Activated gamma-delta T cell treated with anti-CD3 and anti-CD28 coated beads, Interleukin-2, amount 50 U/mL, for 16 hours (primary cell): ENCODE data around the gene ACYP2.
"Not testable (repeated sequence)": the region's sequence is repeated elsewhere in the genome, so short reads cannot be mapped to it uniquely, and the experiment has no call there.

Source experiments
- DNase-seq: peaks from one replicate; pipeline ENCODE4 v3.0.0-alpha.2; 2020; ENCODE audit warnings: low read depth

Gene ACYP2

GRCh38 chr2:54226260-54226659, 110.8 kb downstream of the ACYP2 start:
- DNase-seq: no peak

DNA sequence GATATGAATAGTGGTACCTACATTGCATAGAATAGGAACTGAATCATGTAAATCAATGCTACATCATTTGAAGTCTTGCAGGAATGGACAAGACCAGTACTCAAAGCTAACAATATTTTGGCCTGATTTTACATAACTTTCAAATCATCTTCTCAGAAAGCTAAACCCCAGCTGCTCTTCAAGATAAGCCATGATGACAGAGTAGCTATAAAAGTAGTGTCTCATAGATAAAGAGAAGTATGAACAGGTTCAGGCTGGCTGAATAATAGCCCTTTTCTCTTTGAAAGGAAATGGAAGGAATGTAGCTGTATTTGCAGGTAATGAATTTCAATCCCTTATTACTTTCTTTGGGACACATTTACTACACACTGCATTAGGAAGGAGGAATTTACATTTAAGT, 112.4 kb downstream of the ACYP2 start:
- no peak for DNase-seq

DNA sequence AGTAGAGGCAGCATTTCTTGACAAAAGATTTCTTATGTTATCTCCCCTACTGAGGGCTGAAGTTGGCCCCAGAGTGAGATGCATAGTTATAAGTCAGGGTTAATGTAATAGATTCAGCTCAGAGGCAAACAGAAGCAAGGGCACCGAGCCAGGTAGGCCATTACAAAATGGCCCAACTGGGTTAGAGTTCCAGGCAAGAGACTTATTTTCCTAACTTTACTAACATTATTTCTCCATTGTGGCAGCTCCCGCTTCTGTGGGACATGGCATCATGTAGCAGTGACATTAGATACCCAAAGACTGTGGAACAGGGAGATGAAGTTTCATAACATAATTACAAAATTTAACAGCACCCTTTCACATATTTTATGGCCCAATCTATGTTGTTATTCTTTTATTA, 113.5 kb downstream of the ACYP2 start:
- DNase-seq: no peak

DNA sequence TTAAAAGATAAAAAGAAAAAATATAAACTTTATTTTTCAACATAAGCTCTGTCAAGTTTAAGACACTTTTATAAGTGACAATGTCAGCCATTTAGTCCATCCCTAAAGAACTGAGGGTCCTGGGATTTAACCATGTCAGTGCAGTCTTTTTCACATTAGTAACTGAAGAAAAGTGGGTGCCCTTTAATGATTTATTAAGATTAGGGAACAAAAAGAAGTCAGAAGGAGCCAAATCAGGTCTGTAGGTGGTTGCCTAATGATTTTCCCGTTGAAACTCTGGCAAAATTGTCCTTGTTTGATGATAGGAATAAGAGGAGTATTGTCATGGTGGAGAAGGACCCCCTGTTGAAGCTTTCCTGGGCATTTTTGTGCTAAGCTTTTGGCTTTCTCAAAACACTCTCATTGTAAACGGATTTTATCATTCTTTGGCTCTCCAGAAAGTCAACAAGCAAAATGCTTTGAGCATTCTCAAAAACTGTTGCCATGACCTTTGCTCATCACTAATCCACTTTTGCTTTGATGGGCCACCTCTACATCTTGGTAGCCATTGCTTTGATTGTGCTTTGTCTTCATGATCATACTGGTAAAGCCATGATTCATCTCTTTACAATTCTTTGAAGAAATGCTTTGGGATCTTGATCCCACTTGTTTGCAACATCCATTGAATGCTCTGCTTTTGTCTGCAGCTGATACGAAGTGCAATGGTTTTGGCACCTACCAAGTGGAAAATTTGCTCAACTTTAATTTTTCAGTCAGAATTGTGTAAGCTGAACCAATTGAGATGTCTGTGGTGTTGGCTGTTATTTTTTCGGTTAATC, 118.6 kb downstream of the ACYP2 start:
- no peak for DNase-seq

DNA sequence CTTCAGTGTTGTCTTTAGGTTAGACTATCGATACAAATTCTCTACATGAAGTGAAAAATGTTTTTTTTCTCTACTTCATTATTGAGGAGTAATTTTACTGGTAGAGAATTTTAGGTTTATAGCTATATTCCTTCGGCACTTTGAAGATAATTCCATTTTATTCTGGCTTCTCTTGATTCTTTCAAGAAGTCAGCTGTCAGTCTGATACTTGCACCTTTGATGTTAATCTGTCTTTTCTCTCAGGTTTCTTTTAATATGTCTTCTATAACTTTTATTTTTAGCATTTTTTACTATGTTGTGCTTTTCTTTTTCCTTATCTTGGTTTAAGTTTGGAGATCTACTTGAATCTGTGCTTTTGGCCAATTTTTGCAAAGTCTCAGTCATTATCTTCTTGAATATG, 122.0 kb downstream of the ACYP2 start:
- no peak for DNase-seq

DNA sequence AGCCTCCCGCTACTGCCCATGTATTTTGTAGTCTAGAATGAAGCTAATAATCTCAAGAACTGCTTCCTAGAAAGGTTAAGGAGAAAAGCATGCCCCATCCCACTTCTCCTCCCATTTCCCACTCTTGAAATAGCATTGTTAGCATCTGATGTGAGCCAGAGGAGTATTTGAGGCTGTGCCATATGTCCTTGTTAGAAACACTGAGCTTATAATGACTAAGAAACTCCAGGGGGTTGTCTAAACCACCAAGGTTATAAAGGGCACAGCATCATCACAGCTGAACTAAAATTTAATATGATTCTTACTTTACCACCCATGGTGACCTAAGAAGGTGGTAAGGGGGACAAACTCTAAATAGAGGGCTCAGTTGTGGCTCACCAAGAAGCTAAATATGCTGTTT, 124.0 kb downstream of the ACYP2 start:
- no peak for DNase-seq

DNA sequence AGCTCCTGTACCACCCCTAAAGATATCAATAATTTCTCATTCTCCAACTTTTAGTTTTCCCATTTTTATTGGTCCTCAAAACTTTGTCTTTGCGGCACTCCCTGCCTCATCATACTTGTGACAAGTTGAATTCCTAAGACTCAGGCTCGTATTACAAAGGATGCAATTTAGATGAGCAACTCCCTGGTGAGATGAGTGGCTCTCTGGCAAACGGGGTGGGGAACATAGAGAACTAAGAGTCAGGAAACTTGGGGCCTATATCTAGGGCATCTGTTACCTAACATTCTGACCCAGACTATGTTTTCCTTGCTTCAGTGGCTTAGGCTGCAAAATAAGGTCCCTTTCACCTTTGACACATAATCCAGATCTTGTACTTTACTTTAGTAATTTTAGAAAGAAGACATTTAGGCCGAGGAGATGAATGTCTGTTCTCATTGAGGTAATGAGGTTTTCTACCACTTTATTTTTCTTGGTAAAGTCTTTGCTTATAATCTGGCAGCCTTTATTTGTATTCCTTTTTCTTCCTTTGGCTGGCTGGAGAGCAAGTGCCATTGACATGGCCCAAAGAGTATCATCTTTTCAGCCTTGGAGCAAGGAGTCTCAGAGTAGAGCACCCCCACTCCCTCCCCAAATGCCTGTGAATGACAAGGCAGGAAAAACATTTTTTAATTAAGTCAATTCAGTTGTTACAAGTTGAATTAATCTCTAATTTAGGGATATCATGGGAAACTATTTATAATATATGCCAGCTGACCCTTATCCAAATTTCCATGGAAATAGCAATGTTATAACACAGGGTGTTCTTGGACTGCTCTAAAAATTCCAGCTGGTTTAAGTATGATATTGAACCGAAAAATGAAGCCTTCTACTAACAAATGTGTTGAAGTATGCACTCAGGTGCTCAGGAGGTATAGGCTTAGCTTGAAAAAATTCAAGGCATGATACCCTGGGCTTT, 125.4 kb downstream of the ACYP2 start:
- DNase-seq: no peak

DNA sequence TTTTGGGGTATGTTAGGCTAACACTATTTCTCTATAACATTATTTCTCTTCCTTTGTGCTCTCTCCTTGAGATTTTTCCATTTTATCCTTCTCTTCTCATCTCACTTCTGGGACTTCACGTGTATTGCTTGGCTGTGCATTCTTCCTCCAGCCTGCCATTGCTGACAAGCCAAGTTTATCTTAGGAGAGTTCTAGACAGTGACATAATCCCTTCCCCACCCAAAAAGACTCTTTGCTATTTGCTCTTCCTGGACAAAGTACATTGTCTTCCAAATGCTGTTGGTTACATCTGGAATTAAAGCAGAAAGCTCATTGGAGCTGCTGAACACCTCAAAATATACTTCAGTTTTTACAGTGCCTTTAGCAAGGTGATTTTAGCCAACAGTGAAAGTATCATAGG, 131.7 kb downstream of the ACYP2 start:
- no peak for DNase-seq

DNA sequence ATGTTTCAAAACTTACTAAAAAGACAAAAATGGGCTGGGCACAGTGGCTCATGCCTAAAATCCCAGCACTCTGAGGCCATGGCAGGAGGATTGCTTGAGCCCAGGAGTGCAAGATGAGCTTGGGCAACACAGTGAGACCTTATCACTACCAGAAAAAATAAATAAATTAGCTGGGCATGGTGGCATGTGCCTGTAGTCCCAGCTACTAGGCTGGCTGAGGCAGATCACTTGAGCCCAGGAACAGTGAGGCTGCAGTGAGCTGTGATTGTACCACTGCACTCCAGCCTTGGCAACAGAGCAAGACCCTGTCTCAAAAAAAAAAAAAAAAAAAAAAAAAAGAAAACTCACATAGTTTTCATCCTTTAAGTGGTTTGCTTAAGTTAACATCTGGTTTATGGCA, 134.2 kb downstream of the ACYP2 start:
- no peak for DNase-seq

GRCh38 chr2:54254180-54254579, 138.8 kb downstream of the ACYP2 start:
- no peak for DNase-seq

DNA sequence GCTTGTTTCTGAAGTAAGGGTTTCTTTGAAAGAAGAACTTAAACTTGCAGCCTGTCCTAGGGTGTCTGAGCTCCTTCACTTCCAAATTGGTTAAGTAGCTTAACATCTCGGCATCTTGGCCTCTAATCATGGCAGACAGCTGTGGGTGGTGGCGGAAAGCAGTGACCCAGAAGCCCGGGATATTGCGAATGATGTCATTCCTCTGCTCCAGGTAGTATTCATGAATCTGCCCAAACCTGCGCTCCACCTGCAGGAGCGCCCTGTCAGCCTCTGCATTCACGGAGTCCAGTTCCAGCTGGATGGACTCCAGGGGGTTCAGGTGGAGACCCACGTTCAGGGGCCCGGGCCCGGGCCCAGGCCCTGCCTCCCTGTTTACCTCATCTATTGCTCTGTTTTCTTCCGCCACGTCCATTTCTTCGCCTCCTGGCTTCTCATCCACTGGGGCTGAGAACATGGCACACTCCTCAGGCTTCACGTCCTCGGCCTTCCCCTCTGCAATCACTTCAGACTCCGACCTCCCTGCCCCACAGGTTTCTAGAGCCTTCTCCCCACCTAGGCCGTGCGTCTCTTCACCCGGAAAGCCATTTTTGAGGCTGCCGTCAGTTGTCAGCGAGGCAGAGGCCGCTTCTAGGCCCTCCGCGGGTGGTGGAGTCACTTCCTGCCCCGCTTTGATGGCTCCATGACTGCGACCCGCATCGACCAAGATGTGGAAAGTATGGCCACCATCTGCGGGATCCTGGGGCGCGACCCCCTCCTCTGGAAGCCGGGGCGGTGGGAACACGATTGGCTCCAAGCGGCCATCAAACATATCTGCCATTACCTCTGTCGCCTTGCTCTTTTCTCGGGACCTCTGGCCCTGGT, 140.0 kb downstream of the ACYP2 start:
- no peak for DNase-seq

GRCh38 chr2:54256091-54256694, 140.8 kb downstream of the ACYP2 start, which contains the start of gene TSPYL6:
TSPYL6 (minus strand) TSS chr2:54256229; CDS start chr2:54256151, 78 bp downstream.
- DNase-seq: no peak

- DNase-seq: no peak
These were observed 142.8 kb downstream of the ACYP2 start for GRCh38 chr2:54258166-54258565.

- DNase-seq: no peak
These were observed 144.2 kb downstream of the ACYP2 start for GRCh38 chr2:54259413-54260240.

DNA sequence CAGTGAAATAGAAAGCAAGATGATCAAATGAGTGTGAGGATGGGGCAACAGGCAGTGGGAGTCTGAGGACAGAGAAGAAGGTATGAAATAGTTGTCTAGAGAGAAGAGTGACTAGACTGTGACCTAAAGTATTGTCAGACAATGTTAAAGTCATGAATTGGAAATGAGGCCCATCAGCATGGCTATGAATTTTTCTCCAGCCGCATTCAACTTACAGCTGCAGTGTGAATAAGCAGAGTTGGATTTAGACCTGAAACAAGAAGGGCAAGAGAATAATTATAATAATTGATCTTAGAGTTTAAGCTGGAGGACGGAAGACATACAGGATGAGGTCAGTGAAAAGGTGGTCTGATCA, 144.8 kb downstream of the ACYP2 start:
- DNase-seq: no peak

- no peak for DNase-seq
These were observed 146.1 kb downstream of the ACYP2 start for GRCh38 chr2:54261537-54261936.

GRCh38 chr2:54262015-54262765, 146.8 kb downstream of the ACYP2 start:
- no peak for DNase-seq

DNA sequence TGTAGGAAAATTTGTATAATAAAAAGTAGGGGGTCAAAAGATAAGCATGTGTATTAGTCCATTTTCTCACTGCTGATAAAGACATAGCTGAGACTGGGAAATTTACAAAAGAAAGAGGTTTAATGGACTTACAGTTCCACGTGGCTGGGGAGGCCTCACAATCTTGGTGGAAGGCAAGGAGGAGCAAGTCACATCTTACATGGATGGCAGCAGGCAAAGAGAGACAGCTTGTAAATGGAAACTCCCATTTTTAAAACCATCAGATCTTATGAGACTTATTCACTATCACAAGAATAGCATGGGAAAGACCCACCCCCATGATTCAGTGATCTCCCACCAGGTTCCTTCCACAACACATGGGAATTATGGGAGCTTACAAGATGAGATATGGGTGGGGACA, 149.7 kb downstream of the ACYP2 start:
- DNase-seq: not testable (repeated sequence)

GRCh38 chr2:54267577-54267976, 152.2 kb downstream of the ACYP2 start:
- DNase-seq: no peak

DNA sequence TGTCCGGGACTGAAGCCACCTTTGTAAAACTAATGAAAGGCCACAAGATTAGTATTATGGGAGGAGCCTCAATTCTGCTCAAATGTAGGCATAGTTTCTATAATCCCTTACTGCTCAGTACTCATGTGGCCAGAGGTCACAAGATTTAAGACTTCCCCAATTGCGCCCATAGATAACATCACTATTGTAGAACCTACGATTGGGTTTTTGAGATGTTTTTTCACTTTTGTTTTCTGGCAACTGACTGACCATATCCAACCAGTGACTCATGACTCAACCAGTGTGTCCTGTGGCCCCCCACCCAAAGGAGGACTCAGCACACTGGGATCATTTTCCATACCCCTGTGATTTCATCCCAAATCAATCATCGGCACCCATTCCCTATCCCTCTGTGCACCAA, 155.8 kb downstream of the ACYP2 start:
- DNase-seq: no peak
